WTC11 (cell line): ENCODE results near the gene FAT2. TPM values are rescaled to one million over a fixed set of nuclear protein-coding genes. Genes with fewer than 3 reads are reported as not detected.

ENCODE experiments used
- ATAC-seq: fragments of 200-7000 bp; cut with Tn5 transposase; 2 replicates; pipeline ENCODE4 v1.10.0; 2021; ENCODE audit warnings: mild to moderate bottlenecking, moderate library complexity
- CTCF ChIA-PET: fragments of 300-600 bp; sonication (Branson Sonifier 250); formaldehyde crosslinking; loops from one replicate; lab custom pipeline; 2021; ENCODE audit warnings: antibody characterized with exemption; lab: Charles Lee
- POLR2A ChIA-PET: fragments of 350-600 bp; sonication (Branson Sonifier 250); formaldehyde crosslinking; loops from one replicate; lab custom pipeline; 2021; ENCODE audit warnings: antibody characterized with exemption; lab: Charles Lee
- DNase-seq: peaks from one replicate; pipeline ENCODE4 v3.0.0; 2021; ENCODE audit warnings: low spot score
- H3K27ac Mint-ChIP-seq: 2 replicates; pipeline ENCODE4 v1.8.0; 2021; ENCODE audit warnings: mixed read lengths
- H3K27me3 Mint-ChIP-seq: 2 replicates; pipeline ENCODE4 v1.8.0; 2021; ENCODE audit warnings: low read depth, mild to moderate bottlenecking, moderate library complexity, mixed read lengths
- H3K36me3 Mint-ChIP-seq: 2 replicates; pipeline ENCODE4 v1.8.0; 2021; ENCODE audit warnings: mixed read lengths
- H3K4me1 Mint-ChIP-seq: 2 replicates; pipeline ENCODE4 v1.8.0; 2022; ENCODE audit warnings: mixed read lengths
- H3K4me3 Mint-ChIP-seq: 2 replicates; pipeline ENCODE4 v1.8.0; 2021; ENCODE audit warnings: mild to moderate bottlenecking, moderate library complexity, mixed read lengths
- H3K9me3 Mint-ChIP-seq: 2 replicates; pipeline ENCODE4 v1.8.0; 2021; ENCODE audit warnings: mixed read lengths
- AFF4 ChIP-seq: sonication (generic); formaldehyde crosslinking; IDR thresholded peaks from 2 replicates; pipeline ENCODE4 v1.8.1; 2023; ENCODE audit warnings: mild to moderate bottlenecking, missing genetic modification reagents, borderline replicate concordance
- ATF6 ChIP-seq: sonication (generic); formaldehyde crosslinking; IDR thresholded peaks from 2 replicates; pipeline ENCODE4 v1.8.1; 2023; ENCODE audit warnings: mild to moderate bottlenecking, missing genetic modification reagents
- E2F1 ChIP-seq: sonication (generic); formaldehyde crosslinking; IDR thresholded peaks from 2 replicates; pipeline ENCODE4 v1.8.0; 2022; ENCODE audit warnings: mild to moderate bottlenecking, missing genetic modification reagents
- E2F4 ChIP-seq: sonication (generic); formaldehyde crosslinking; IDR thresholded peaks from 2 replicates; pipeline ENCODE4 v1.8.1; 2022; ENCODE audit warnings: low read depth, mild to moderate bottlenecking, moderate library complexity, missing genetic modification reagents, borderline replicate concordance
- ESRRA ChIP-seq: sonication (generic); formaldehyde crosslinking; IDR thresholded peaks from 2 replicates; pipeline ENCODE4 v1.8.1; 2022; ENCODE audit warnings: mild to moderate bottlenecking, missing genetic modification reagents, borderline replicate concordance
- ETV6 ChIP-seq: sonication (generic); formaldehyde crosslinking; IDR thresholded peaks from 2 replicates; pipeline ENCODE4 v1.8.1; 2022; ENCODE audit warnings: mild to moderate bottlenecking, missing genetic modification reagents
- GRHL2 ChIP-seq: fragments of 250-450 bp; sonication (Bioruptor Pico); IDR thresholded peaks from 2 replicates; pipeline ENCODE4 v1.8.0; 2022; ENCODE audit warnings: mild to moderate bottlenecking, moderate library complexity; ENCODE audit not compliant: insufficient replicate concordance, severe bottlenecking
- MXD4 ChIP-seq: fragments of 250-450 bp; sonication (Bioruptor Pico); IDR thresholded peaks from 2 replicates; pipeline ENCODE4 v1.8.0; 2021; ENCODE audit warnings: mild to moderate bottlenecking, moderate library complexity, borderline replicate concordance
- NFYB ChIP-seq: sonication (generic); formaldehyde crosslinking; conservative IDR thresholded peaks from 2 replicates; pipeline ENCODE4 v1.8.0; 2022; ENCODE audit warnings: low read depth, missing genetic modification reagents
- NR1H2 ChIP-seq: sonication (generic); formaldehyde crosslinking; IDR thresholded peaks from 2 replicates; pipeline ENCODE4 v1.9.0; 2021; ENCODE audit warnings: mild to moderate bottlenecking, moderate library complexity, missing genetic modification reagents
- PRRX2 ChIP-seq: fragments of 250-450 bp; sonication (Bioruptor Pico); IDR thresholded peaks from 2 replicates; pipeline ENCODE4 v1.8.0; 2021; ENCODE audit warnings: mild to moderate bottlenecking
- SMAD4 ChIP-seq: sonication (generic); formaldehyde crosslinking; IDR thresholded peaks from 2 replicates; pipeline ENCODE4 v1.8.0; 2022; ENCODE audit warnings: mild to moderate bottlenecking, missing genetic modification reagents
- SOX15 ChIP-seq: fragments of 250-450 bp; sonication (Bioruptor Pico); IDR thresholded peaks from 2 replicates; pipeline ENCODE4 v1.9.0; 2021; ENCODE audit warnings: mild to moderate bottlenecking
- STAT6 ChIP-seq: sonication (generic); formaldehyde crosslinking; conservative IDR thresholded peaks from 2 replicates; pipeline ENCODE4 v1.8.1; 2023; ENCODE audit warnings: mild to moderate bottlenecking, low read depth, missing genetic modification reagents, moderate library complexity
- USF2 ChIP-seq: sonication (generic); formaldehyde crosslinking; IDR thresholded peaks from 2 replicates; pipeline ENCODE4 v1.8.1; 2023; ENCODE audit warnings: mild to moderate bottlenecking, missing genetic modification reagents, moderate library complexity
- ZNF219 ChIP-seq: sonication (generic); formaldehyde crosslinking; IDR thresholded peaks from 2 replicates; pipeline ENCODE4 v1.8.0; 2023; ENCODE audit warnings: missing genetic modification reagents, mild to moderate bottlenecking, borderline replicate concordance
- ZNF396 ChIP-seq: fragments of 250-450 bp; sonication (Bioruptor Pico); IDR thresholded peaks from 2 replicates; pipeline ENCODE4 v1.8.0; 2021; ENCODE audit warnings: mild to moderate bottlenecking, moderate library complexity, borderline replicate concordance
- total RNA-seq: library from RNA; stranded (reverse); gene quantifications from 3 replicates; pipeline ENCODE4 v1.2.3, GENCODE V29; 2021

Gene FAT2
- total RNA-seq, 1 experiment from 2014 or later, result 0.26 TPM

- TF ChIP-seq STAT6 (CRISPR knock-in tag), result no peak
- TF ChIP-seq MXD4 (CRISPR knock-in tag), result no peak
- TF ChIP-seq SOX15, result no peak
- no peak for TF ChIP-seq ESRRA (CRISPR knock-in tag)
- no peak for TF ChIP-seq GRHL2
- no peak for TF ChIP-seq PRRX2 (CRISPR knock-in tag)
- TF ChIP-seq NR1H2 (CRISPR knock-in tag), result no peak
- TF ChIP-seq ATF6, result no peak
- no peak for TF ChIP-seq AFF4
- no peak for TF ChIP-seq ZNF396 (CRISPR knock-in tag)
- no peak for TF ChIP-seq ZNF219
- no peak for TF ChIP-seq USF2 (CRISPR knock-in tag)
Observed at GRCh38 chr5:151605559-151605958, 14.4 kb upstream of the FAT2 start (continued).

- ChIA-PET CTCF (interaction anchor here (1.8 kb wide), 1 partner anchor 49 kb away, joined by 4 read pairs; no protein-coding TSS in a partner anchor), POLR2A (no interaction called here)
- Mint-ChIP-seq H3K4me1 (peaks cover 4% of the 10 kb centered on the region), H3K36me3 (no peaks in the 10 kb centered on the region), H3K4me3 (no peak overlapping the region), H3K27me3 (no peaks in the 10 kb centered on the region), H3K27ac (no peak overlapping the region), H3K9me3 (no peaks in the 10 kb centered on the region)
- no peak for ATAC-seq
- no peak for DNase-seq
- TF ChIP-seq SMAD4 (CRISPR knock-in tag) (no peak), E2F4 (CRISPR knock-in tag) (no peak)
Observed at GRCh38 chr5:151602806-151603205, 11.7 kb upstream of the FAT2 start.

GRCh38 chr5:151601391-151601790, 10.3 kb upstream of the FAT2 start:
- no peak overlapping the region for H3K27ac Mint-ChIP-seq
- ATAC-seq, result no peak
- no peaks in the 10 kb centered on the region for H3K9me3 Mint-ChIP-seq
- DNase-seq, result no peak
- CTCF ChIA-PET, result no interaction called here
- H3K36me3 Mint-ChIP-seq, result no peaks in the 10 kb centered on the region
- no peak for TF ChIP-seq NFYB
- TF ChIP-seq USF2 (CRISPR knock-in tag), result no peak
- TF ChIP-seq ETV6, result no peak
- no peak for TF ChIP-seq E2F1 (CRISPR knock-in tag)
- no peak for TF ChIP-seq GRHL2
- H3K27me3 Mint-ChIP-seq, result no peaks in the 10 kb centered on the region
- POLR2A ChIA-PET, result no interaction called here
- H3K4me1 Mint-ChIP-seq, result peaks cover 18% of the 10 kb centered on the region
- H3K4me3 Mint-ChIP-seq, result no peak overlapping the region
